Inflammatory macrophage (primary cell): ENCODE measurements around the gene LSAMP.
"Not testable (repeated sequence)": the region's sequence is repeated elsewhere in the genome, so short reads cannot be mapped to it uniquely, and the experiment has no call there.

Experiments used
- DNase-seq, 2 donors: peaks; one replicate each; pipeline ENCODE4 v3.0.0-alpha.2; 2020 to 2022

The LSAMP gene

GRCh38 chr3:115832265-115832664 is 613.0 kb downstream of the LSAMP start:
- DNase-seq: no peak

- DNase-seq: no peak
Observed at GRCh38 chr3:115831864-115832263, 613.4 kb downstream of the LSAMP start.

GRCh38 chr3:115830764-115831395 is 614.4 kb downstream of the LSAMP start:
- DNase-seq: no peak

GRCh38 chr3:115828401-115828800 is 616.9 kb downstream of the LSAMP start:
- DNase-seq: no peak

- DNase-seq: no peak
Observed at GRCh38 chr3:115827495-115827894, 617.8 kb downstream of the LSAMP start.

- no peak for DNase-seq
Observed at GRCh38 chr3:115825046-115825445, 620.2 kb downstream of the LSAMP start.

GRCh38 chr3:115823083-115823482 is 622.2 kb downstream of the LSAMP start:
- no peak for DNase-seq

GRCh38 chr3:115822579-115822978 is 622.7 kb downstream of the LSAMP start:
- DNase-seq: no peak

- peak; percentile 73 for DNase-seq
Observed at GRCh38 chr3:115819785-115820384, 625.4 kb downstream of the LSAMP start.

GRCh38 chr3:115814778-115815380 is 630.4 kb downstream of the LSAMP start:
- DNase-seq: peak; percentile 62 to 70

- DNase-seq: no peak
Observed at GRCh38 chr3:115814006-115814405, 631.3 kb downstream of the LSAMP start.

- no peak for DNase-seq
Observed at GRCh38 chr3:115808816-115809215, 636.5 kb downstream of the LSAMP start.

- DNase-seq: no peak
Observed at GRCh38 chr3:115808244-115808643, 637.0 kb downstream of the LSAMP start.

- no peak for DNase-seq
Observed at GRCh38 chr3:115806501-115806900, 638.8 kb downstream of the LSAMP start.

GRCh38 chr3:115805520-115805919 is 639.8 kb downstream of the LSAMP start:
- no peak for DNase-seq

GRCh38 chr3:115804713-115805119 is 640.6 kb downstream of the LSAMP start:
- no peak for DNase-seq

GRCh38 chr3:115804200-115804599 is 641.1 kb downstream of the LSAMP start:
- DNase-seq: no peak

- DNase-seq: no peak
Observed at GRCh38 chr3:115803661-115804060, 641.6 kb downstream of the LSAMP start.

- no peak for DNase-seq
Observed at GRCh38 chr3:115800489-115801075, 644.7 kb downstream of the LSAMP start.

- DNase-seq: not testable (repeated sequence)
Observed at GRCh38 chr3:115800065-115800464, 645.2 kb downstream of the LSAMP start.

- no peak for DNase-seq
Observed at GRCh38 chr3:115792206-115792955, 652.9 kb downstream of the LSAMP start.

GRCh38 chr3:115791271-115792153 is 653.8 kb downstream of the LSAMP start:
- DNase-seq: not testable (repeated sequence)
